Measurements from ENCODE around the gene TMCC3.
"Not testable (repeated sequence)": the region's sequence is repeated elsewhere in the genome, so short reads cannot be mapped to it uniquely, and the experiment has no call there.

TMCC3 gene

GRCh38 chr12:94566345-94566744 is 84.0 kb downstream of the TMCC3 start:
- DNase-seq (ENCODE audit: low spot score): no peak

- DNase-seq (ENCODE audit: low spot score): no peak
Observed at GRCh38 chr12:94565683-94566082, 84.7 kb downstream of the TMCC3 start.

GRCh38 chr12:94563286-94563685 is 87.1 kb downstream of the TMCC3 start:
- no peak for DNase-seq (ENCODE audit: low spot score)

GRCh38 chr12:94561943-94562411 is 88.4 kb downstream of the TMCC3 start:
- no peak for DNase-seq (ENCODE audit: low spot score)

GRCh38 chr12:94560431-94561221 is 89.7 kb downstream of the TMCC3 start:
- peak; percentile 69 for DNase-seq (ENCODE audit: low spot score)

- no peak for DNase-seq (ENCODE audit: low spot score)
Observed at GRCh38 chr12:94558612-94559011, 91.7 kb downstream of the TMCC3 start.

- no peak for DNase-seq (ENCODE audit: low spot score)
Observed at GRCh38 chr12:94557746-94558295, 92.5 kb downstream of the TMCC3 start.

- no peak for DNase-seq (ENCODE audit: low spot score)
Observed at GRCh38 chr12:94555687-94556086, 94.7 kb downstream of the TMCC3 start.

- DNase-seq (ENCODE audit: low spot score): no peak
Observed at GRCh38 chr12:94553875-94554274, 96.5 kb downstream of the TMCC3 start.

- DNase-seq (ENCODE audit: low spot score): no peak
Observed at GRCh38 chr12:94553130-94553519, 97.2 kb downstream of the TMCC3 start.

- no peak for DNase-seq (ENCODE audit: low spot score)
Observed at GRCh38 chr12:94551810-94552209, 98.5 kb downstream of the TMCC3 start.

GRCh38 chr12:94550964-94551363 is 99.4 kb downstream of the TMCC3 start:
- DNase-seq (ENCODE audit: low spot score): no peak

GRCh38 chr12:94548833-94549232 is 101.5 kb downstream of the TMCC3 start:
- DNase-seq (ENCODE audit: low spot score): not testable (repeated sequence)

- peak; percentile 73 for DNase-seq (ENCODE audit: low spot score)
Observed at GRCh38 chr12:94545935-94546771, 104.2 kb downstream of the TMCC3 start.

GRCh38 chr12:94544355-94544754 is 106.0 kb downstream of the TMCC3 start:
- no peak for DNase-seq (ENCODE audit: low spot score)

- DNase-seq (ENCODE audit: low spot score): no peak
Observed at GRCh38 chr12:94538318-94538717, 112.0 kb downstream of the TMCC3 start.

GRCh38 chr12:94536040-94536965 is 114.1 kb downstream of the TMCC3 start:
- DNase-seq (ENCODE audit: low spot score): no peak

GRCh38 chr12:94535510-94535921 is 114.8 kb downstream of the TMCC3 start:
- DNase-seq (ENCODE audit: low spot score): peak; percentile 55

GRCh38 chr12:94534774-94535509 is 115.4 kb downstream of the TMCC3 start:
- DNase-seq (ENCODE audit: low spot score): peak; percentile 85

GRCh38 chr12:94534278-94534677 is 116.1 kb downstream of the TMCC3 start:
- DNase-seq (ENCODE audit: low spot score): no peak
